ENCODE measurements around the gene CEP250.
"Not testable (repeated sequence)": the region's sequence is repeated elsewhere in the genome, so short reads cannot be mapped to it uniquely, and the experiment has no call there.

The CEP250 gene

GRCh38 chr20:35497320-35497719, 41.9 kb downstream of the CEP250 start:
- no peak for DNase-seq

- no peak for DNase-seq
Measured at GRCh38 chr20:35497780-35498189, 42.4 kb downstream of the CEP250 start.

GRCh38 chr20:35499271-35499670, 43.9 kb downstream of the CEP250 start:
- no peak for DNase-seq

GRCh38 chr20:35502352-35502751, 47.0 kb downstream of the CEP250 start:
- DNase-seq, result no peak

- no peak for DNase-seq
Measured at GRCh38 chr20:35503281-35503680, 47.9 kb downstream of the CEP250 start.

- no peak for DNase-seq
Measured at GRCh38 chr20:35503841-35504561, 48.6 kb downstream of the CEP250 start.

- DNase-seq, result no peak
Measured at GRCh38 chr20:35504751-35505150, 49.4 kb downstream of the CEP250 start.

- no peak for DNase-seq
Measured at GRCh38 chr20:35506179-35506578, 50.8 kb downstream of the CEP250 start.

- DNase-seq, result no peak
Measured at GRCh38 chr20:35506872-35507638, 51.7 kb downstream of the CEP250 start.

- DNase-seq, result no peak
Measured at GRCh38 chr20:35508493-35509218, 53.3 kb downstream of the CEP250 start.

- no peak for DNase-seq
Measured at GRCh38 chr20:35510951-35511735, 55.7 kb downstream of the CEP250 start.

- DNase-seq, result no peak
Measured at GRCh38 chr20:35511814-35512420, 56.5 kb downstream of the CEP250 start.

GRCh38 chr20:35514371-35514932, 59.1 kb downstream of the CEP250 start:
- DNase-seq, result no peak

- no peak for DNase-seq
Measured at GRCh38 chr20:35515341-35515740, 59.9 kb downstream of the CEP250 start.

- DNase-seq, result no peak
Measured at GRCh38 chr20:35515949-35516645, 60.7 kb downstream of the CEP250 start.

- no peak for DNase-seq
Measured at GRCh38 chr20:35517125-35517524, 61.7 kb downstream of the CEP250 start.

GRCh38 chr20:35517767-35518166, 62.4 kb downstream of the CEP250 start:
- DNase-seq, result not testable (repeated sequence)

- no peak for DNase-seq
Measured at GRCh38 chr20:35518955-35519354, 63.6 kb downstream of the CEP250 start.

- no peak for DNase-seq
Measured at GRCh38 chr20:35523298-35523888, 68.0 kb downstream of the CEP250 start.

GRCh38 chr20:35525639-35526038, 70.2 kb downstream of the CEP250 start:
- no peak for DNase-seq
